GM12872 (cell line): ENCODE measurements around the gene ERCC8.

Experiments used
- TF ChIP-seq, protein P1 (sequence below): IDR thresholded peaks from 3 replicates; pipeline ENCODE4 v1.5.1; 2011; ENCODE audit warnings: low read depth, mild to moderate bottlenecking, low read length, moderate library complexity; ENCODE audit not compliant: insufficient read depth

ERCC8 gene

DNA sequence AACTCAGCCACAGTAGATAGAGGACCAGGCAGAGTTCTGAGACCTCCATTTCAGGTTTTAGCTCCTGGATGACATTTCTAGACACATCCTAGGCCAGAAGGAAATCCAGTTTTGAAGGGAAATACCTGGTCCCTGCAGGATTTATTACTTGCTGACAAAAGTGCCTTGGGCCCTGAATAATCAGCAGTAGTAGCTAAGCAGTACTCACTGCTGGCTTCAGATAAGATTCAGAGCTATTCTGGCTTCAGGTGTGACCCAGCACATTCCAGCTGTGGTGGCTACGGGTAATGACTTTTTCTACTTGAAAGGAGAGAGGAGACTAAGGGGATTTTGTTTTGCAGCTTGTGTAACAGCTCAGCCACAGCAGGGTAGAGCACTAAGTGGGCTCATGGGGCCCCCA, 34.1 kb upstream of the ERCC8 start:
- TF ChIP-seq, protein P1, sequence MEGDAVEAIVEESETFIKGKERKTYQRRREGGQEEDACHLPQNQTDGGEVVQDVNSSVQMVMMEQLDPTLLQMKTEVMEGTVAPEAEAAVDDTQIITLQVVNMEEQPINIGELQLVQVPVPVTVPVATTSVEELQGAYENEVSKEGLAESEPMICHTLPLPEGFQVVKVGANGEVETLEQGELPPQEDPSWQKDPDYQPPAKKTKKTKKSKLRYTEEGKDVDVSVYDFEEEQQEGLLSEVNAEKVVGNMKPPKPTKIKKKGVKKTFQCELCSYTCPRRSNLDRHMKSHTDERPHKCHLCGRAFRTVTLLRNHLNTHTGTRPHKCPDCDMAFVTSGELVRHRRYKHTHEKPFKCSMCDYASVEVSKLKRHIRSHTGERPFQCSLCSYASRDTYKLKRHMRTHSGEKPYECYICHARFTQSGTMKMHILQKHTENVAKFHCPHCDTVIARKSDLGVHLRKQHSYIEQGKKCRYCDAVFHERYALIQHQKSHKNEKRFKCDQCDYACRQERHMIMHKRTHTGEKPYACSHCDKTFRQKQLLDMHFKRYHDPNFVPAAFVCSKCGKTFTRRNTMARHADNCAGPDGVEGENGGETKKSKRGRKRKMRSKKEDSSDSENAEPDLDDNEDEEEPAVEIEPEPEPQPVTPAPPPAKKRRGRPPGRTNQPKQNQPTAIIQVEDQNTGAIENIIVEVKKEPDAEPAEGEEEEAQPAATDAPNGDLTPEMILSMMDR, result no peak

GRCh38 chr5:60977956-60978737, 33.3 kb upstream of the ERCC8 start:
- TF ChIP-seq, protein P1, result no peak

- TF ChIP-seq, protein P1, result no peak
These were observed 27.4 kb upstream of the ERCC8 start for GRCh38 chr5:60972231-60972630.

GRCh38 chr5:60961685-60962084, 16.8 kb upstream of the ERCC8 start:
- TF ChIP-seq, protein P1, result no peak

GRCh38 chr5:60960591-60960990, 15.7 kb upstream of the ERCC8 start:
- TF ChIP-seq, protein P1, result peak; percentile 56; the same call in 2 of the 3 replicates

- TF ChIP-seq, protein P1, result no peak
These were observed 14.3 kb upstream of the ERCC8 start for GRCh38 chr5:60959156-60959555.

DNA sequence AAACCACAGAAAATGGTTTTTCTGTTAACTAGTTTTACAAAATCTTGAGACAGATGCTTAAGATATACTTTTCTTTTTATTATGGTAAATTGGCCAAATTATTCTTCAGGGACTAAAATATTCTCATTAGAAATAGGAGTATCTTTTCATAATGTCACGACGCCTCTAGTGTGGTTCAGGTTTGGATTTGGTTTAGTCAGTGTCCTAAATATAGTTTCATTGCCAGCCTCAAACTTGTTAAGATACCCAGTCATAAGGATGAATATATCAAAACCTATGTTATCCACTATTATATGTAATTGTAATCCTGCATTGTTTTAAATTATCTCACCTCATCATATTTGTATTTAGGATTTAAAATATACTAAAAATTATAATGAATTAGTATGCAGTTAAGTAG, 13.8 kb upstream of the ERCC8 start:
- TF ChIP-seq, protein P1, result no peak
